ENCODE results near the gene NOBOX.
"Not testable (repeated sequence)": the region's sequence is repeated elsewhere in the genome, so short reads cannot be mapped to it uniquely, and the experiment has no call there.

Gene NOBOX

DNA sequence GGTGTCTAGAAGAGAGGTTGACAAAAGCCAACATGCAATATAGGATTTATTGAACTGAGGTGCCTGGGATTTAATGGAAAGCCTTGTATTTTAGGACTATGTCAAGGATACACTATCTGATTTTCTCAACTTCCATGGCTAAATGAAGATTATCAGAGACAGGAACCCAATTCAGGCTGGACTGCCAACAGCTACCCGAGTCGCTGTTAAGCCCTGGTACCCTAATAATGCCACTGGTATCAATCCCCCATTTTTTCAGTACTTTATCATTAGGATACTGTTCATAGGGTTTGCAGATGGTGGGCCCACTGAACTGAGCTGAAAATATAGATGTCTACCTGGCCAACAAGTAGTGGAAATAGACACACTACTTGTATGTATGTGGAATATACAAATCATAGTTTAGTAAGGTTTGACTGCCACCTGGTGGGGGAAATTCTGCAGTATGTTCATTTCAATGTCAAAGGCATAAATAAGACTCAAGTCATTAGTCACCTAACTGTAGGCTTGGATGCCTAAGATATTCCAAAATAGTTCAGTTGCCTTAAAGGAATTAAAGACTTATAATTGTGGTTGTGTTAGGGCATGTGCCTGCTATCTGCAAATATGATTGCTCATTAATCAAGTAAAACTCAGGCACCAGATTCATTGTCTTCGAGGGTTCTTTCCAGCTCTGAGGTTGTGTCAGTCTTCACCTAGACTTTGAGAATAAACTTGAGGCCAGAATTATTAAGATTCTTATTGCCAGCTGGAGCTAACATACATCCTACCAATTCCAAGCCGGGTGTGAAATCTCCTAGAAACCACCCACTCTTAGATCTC, 34.1 kb upstream of the NOBOX start:
- Histone ChIP-seq H3K4me1 (ENCODE audit: control insufficient read depth in 1 of 2, insufficient read depth in 1 of 2, low read depth in 1 of 2, low read length in 1 of 2) (no peaks in the 10 kb centered on the region), H3K9me3 (no peaks in the 10 kb centered on the region), H3K27ac (no peak overlapping the region), H3K27me3 (peaks cover 12% of the 10 kb centered on the region), H3K36me3 (no peaks in the 10 kb centered on the region), H3K4me3 (ENCODE audit: low read depth in 1 of 2, low read length in 1 of 2) (no peak overlapping the region)
- TF ChIP-seq, protein P1, sequence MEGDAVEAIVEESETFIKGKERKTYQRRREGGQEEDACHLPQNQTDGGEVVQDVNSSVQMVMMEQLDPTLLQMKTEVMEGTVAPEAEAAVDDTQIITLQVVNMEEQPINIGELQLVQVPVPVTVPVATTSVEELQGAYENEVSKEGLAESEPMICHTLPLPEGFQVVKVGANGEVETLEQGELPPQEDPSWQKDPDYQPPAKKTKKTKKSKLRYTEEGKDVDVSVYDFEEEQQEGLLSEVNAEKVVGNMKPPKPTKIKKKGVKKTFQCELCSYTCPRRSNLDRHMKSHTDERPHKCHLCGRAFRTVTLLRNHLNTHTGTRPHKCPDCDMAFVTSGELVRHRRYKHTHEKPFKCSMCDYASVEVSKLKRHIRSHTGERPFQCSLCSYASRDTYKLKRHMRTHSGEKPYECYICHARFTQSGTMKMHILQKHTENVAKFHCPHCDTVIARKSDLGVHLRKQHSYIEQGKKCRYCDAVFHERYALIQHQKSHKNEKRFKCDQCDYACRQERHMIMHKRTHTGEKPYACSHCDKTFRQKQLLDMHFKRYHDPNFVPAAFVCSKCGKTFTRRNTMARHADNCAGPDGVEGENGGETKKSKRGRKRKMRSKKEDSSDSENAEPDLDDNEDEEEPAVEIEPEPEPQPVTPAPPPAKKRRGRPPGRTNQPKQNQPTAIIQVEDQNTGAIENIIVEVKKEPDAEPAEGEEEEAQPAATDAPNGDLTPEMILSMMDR (IDR thresholded peaks at IDR 0.05): no peak

GRCh38 chr7:144436500-144436899, 33.0 kb upstream of the NOBOX start:
- Histone ChIP-seq H3K4me1 (ENCODE audit: control insufficient read depth in 1 of 2, insufficient read depth in 1 of 2, low read depth in 1 of 2, low read length in 1 of 2) (no peaks in the 10 kb centered on the region), H3K36me3 (no peaks in the 10 kb centered on the region), H3K27me3 (peaks cover 12% of the 10 kb centered on the region), H3K4me3 (ENCODE audit: low read depth in 1 of 2, low read length in 1 of 2) (no peak overlapping the region), H3K9me3 (no peaks in the 10 kb centered on the region), H3K27ac (no peak overlapping the region)
- TF ChIP-seq, protein P1 (IDR thresholded peaks at IDR 0.05): no peak

GRCh38 chr7:144428431-144428830, 24.9 kb upstream of the NOBOX start:
- no peak overlapping the region for H3K27ac ChIP-seq
- H3K9me3 ChIP-seq: no peaks in the 10 kb centered on the region
- no peaks in the 10 kb centered on the region for H3K27me3 ChIP-seq
- no peaks in the 10 kb centered on the region for H3K36me3 ChIP-seq
- TF ChIP-seq, protein P1 (IDR thresholded peaks at IDR 0.05): no peak
- no peak overlapping the region for H3K4me3 ChIP-seq (ENCODE audit: low read depth in 1 of 2, low read length in 1 of 2)
- no peaks in the 10 kb centered on the region for H3K4me1 ChIP-seq (ENCODE audit: control insufficient read depth in 1 of 2, insufficient read depth in 1 of 2, low read depth in 1 of 2, low read length in 1 of 2)

DNA sequence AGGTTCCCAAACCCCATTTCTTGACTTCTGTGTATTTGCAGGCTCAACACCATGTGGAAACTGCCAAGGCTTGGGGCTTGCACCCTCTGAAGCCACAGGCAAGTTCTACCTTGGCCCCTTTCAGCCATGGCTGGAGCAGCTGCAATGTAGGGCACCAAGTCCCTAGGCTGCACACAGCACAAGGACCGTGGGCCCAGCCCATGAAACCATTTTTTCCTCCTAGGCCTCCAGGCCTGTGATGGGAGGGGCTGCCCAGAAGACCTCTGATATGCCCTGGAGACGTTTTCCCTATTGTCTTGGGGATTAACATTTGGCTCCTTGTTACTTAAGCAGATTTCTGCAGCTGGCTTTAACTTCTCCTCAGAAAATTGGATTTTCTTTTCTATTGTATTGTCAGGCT, 24.0 kb upstream of the NOBOX start:
- not testable (repeated sequence) for H3K9me3 ChIP-seq; H3K4me3 ChIP-seq (ENCODE audit: low read depth in 1 of 2, low read length in 1 of 2); H3K4me1 ChIP-seq (ENCODE audit: control insufficient read depth in 1 of 2, insufficient read depth in 1 of 2, low read depth in 1 of 2, low read length in 1 of 2); H3K27me3 ChIP-seq; H3K27ac ChIP-seq; H3K36me3 ChIP-seq

DNA sequence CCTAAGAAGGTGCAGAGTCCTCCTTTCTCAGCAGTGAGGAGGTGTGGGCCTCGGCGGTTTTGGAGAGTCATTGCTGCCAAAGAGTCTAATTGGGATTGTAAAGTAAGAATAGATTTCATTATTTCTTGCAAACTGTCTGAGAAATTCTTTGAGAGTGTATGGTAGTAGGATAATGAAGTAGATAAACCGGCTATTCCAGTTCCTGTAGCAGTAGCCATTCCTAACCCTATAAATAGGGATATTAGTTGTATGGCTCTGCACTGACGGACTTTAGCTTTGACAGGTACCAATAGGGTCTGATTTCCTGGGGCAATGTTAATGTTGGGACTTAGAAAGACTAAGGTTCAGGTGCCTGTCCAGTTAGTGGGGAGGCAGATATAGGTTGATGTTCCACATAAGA, 15.4 kb upstream of the NOBOX start:
- H3K4me3 ChIP-seq (ENCODE audit: low read depth in 1 of 2, low read length in 1 of 2); H3K27ac ChIP-seq; H3K36me3 ChIP-seq; H3K9me3 ChIP-seq; H3K4me1 ChIP-seq (ENCODE audit: control insufficient read depth in 1 of 2, insufficient read depth in 1 of 2, low read depth in 1 of 2, low read length in 1 of 2): not testable (repeated sequence)
- H3K27me3 ChIP-seq: peaks cover 31% of the 10 kb centered on the region

GRCh38 chr7:144416341-144416740, 12.8 kb upstream of the NOBOX start:
- Histone ChIP-seq H3K27ac (no peak overlapping the region), H3K36me3 (no peaks in the 10 kb centered on the region), H3K4me1 (ENCODE audit: control insufficient read depth in 1 of 2, insufficient read depth in 1 of 2, low read depth in 1 of 2, low read length in 1 of 2) (no peaks in the 10 kb centered on the region), H3K4me3 (ENCODE audit: low read depth in 1 of 2, low read length in 1 of 2) (no peak overlapping the region), H3K27me3 (peaks cover 52% of the 10 kb centered on the region), H3K9me3 (no peaks in the 10 kb centered on the region)
- TF ChIP-seq, protein P1 (IDR thresholded peaks at IDR 0.05): no peak

Data from neutrophil (primary cell).